Stimulated activated CD8-positive, alpha-beta memory T cell treated with anti-CD3 and anti-CD28 coated beads, Interleukin-12 subunit alpha, Interleukin-12 subunit beta, amount 100 ng/mL, for 4 hours (primary cell): ENCODE data around the gene CST8.

Experiments
- DNase-seq: peaks from one replicate; pipeline ENCODE4 v3.0.0-alpha.2; 2020; ENCODE audit warnings: low read depth

CST8 gene

DNA sequence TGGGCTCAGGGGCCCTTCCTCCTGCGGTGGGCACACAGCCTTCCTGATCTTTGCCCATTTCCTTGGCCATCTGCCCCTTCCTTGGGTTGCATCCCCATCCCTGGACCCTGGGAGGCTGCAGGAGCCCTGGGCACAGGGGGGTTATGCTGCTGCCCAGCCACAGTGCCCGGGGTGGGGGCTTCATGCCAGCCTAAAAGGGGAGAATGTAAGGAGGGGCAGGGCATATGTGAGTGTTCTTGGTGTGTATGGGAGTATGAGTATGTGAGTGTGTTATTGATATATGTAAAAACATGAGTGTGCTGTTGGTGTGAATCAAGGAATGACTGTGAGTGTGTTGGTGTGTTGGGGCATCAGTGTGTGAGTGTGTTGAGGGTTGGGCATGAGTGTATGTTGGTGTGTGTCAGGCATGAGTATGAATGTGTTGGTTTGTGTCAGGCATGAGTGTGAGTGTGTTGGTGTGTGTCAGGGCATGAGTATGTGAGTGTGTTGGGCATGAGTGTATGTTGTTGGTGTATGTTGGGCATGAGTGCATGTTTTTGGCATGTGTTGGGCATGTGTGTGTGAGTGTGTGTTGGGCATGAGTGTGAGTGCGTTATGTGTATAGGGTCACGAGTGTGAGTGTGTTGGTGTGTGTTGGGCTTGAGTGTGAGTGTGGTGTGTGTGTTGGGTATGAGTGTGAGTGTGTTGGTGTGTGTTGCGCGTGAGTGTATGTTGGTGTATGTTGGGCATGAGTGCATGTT is 14.7 kb upstream of the CST8 start:
- DNase-seq = no peak

DNA sequence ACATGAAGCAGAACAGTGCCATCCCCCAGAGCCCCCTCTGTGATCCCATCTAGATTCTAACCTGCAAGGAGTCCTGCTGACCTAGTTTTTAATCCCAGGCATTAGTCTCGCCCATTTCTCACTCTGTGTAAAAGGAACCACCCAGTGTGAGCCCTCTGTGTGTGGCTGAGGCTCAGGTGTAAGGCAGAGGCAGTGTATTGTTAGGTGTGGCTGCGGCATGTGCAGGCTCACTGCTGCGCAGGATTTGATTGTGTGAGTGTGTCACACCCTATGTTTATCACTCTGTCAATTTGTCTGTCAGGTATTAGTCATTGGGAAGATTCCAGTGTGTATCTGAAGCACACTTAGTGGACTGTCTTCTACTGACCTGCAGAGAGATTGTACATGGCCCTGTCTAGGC is 13.7 kb upstream of the CST8 start:
- no peak for DNase-seq

DNA sequence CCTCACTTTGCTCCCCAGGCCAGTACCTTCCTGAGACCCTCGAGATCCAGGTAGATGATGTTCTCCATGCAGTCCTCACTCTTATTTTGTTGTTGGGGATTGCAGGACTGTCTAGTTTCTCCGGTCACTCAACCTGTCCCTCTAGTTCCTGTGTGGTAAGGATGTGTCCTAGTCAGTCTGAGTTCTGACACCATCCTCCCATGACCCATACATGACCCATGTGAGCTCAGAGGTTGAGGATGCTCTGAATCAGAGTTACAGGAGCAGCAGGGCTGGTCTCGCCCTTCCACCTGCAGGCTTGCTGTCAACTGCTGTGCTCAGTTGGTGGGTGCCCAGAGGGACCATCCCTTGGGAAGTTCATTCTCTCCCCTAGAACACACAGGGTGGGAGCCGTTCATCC is 11.9 kb upstream of the CST8 start:
- DNase-seq = no peak

DNA sequence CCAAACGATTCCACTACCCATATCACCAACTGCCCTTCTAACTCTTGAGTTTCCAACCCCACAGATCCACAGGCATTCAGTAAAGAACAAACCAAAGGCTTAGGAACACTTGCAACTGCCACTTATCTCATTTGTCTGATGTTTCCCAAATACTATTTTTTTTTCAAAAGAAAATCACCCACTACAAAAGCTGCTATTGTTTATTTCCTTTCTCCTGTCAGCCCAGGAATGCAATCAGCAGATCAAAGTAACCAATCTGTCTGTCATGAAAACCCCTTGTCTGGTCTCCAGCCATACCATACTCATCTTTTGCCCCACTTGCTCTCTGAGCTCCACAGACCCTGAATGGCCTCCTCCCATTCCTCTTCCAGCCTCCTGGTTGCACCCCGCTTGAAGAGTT is 8.8 kb upstream of the CST8 start:
- no peak for DNase-seq

DNA sequence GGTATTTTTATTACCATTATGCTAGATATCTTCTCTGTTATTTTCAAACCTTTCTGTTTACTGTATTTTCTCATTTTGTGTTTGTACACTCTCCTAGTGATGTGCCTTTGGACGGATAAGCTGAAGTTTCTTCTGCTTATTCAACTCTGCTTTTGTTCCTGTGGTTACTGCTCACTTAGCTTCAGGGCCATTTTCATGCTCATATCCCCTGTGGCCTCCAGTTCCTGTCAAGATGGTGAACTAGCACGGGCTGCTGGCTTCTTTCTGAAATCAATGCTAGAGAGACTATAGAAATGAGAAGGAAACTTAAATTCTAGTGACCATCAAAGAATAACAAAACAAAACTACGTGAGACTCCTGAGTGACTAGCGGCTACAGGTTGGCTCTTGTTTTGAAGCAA is 6.8 kb upstream of the CST8 start:
- DNase-seq = no peak

DNA sequence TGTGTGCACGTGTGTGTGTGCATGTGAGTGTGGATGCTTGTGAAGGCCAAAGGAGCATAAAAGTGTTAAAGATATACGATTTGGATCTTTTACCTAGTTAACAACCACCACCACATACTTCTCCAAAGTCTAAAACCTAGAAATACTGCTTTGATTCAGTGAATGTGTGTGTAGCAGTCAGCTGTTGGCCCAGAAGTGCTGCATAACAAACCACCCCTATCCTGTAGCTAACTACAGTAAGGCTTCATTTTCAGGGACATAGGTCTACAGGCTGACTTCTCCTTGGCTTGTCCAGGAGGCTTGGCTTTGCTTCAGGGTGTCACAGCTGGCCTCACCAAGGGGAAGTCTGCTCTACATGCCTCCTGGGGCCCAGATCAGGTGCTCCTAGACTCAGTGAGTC is 2.4 kb upstream of the CST8 start:
- DNase-seq = no peak

DNA sequence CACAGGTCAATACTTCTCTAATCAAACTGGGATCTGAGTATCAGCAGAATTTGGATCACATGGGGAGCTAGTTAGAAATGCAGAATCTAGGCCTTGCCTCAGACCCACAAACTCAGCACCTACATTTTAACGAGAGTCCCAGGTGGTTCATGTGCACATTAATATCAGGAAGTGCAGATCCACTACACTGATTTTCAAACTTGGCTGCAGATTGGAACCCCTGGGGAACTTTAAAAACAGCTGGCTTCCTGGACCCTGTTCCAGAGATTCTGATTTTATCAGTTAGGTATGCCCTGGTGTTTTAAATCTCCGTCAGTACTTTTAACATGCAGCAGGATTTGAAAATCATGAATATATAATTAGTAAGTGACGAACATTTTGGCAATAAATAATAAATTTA is 1.9 kb upstream of the CST8 start:
- no peak for DNase-seq

DNA sequence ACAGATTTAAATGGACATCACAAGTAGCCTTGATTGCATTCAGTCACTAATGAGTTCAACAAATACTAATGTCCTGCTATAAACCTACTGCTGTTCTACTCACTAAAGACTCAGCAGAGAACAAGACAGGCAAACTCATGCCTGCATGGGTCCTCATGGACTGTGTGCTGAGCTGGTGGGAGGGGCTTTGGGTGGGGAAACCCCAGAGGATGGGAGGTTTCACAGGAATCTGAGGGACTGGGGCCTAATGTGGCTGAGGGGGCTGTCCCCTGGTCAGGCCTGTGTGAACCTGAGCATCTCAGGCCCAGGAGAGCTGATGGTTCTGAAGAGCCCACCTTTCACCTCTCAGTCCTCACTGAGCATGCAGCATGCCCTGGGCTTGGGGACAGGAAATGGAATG is 1.4 kb downstream of the CST8 start:
- no peak for DNase-seq

DNA sequence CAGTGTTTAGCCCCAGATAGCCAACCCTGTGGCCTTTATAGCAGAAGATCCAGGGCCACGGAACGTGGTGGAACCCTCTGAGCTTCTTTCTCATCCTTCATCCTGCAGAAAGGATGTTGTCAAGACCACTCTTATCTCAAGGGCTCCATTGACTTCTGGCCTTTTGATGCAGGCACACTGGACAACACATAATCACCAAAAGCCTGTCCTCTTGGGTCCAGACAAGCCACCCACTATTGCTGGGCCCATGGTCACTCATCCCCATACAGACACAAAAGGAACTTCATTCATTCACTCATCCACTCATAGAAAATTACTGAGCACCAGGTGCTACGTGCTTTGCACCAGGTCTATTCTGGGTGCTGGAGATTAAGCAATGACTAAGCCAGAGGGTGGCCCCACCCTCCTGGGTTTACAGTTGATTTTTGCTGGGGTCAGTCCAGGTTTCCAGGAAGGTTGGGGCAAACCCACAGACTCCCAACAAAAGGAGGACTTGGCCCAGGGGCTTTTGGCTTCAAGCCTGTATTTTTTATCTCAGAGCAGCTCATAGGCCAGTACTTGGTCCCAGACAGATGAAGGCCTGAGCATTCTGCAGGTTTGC is 2.4 kb downstream of the CST8 start:
- no peak for DNase-seq

DNA sequence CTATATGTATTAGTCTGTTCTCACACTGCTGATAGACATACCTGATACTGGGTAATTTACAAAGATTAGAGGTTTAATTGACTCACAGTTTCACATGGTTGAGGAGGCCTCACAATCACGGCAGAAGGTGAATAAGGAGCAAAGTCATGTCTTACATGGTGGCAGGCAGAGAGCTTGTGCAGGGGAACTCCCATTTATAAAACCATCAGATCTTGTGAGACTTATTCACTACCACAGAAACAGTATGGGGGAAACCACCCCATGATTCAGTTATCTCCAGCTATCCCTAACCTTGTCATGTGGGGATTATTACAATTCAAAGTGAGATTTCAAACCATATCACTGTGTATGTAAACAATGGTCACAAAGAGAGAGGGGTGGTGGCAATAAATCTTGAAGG is 6.6 kb downstream of the CST8 start:
- DNase-seq = no peak

DNA sequence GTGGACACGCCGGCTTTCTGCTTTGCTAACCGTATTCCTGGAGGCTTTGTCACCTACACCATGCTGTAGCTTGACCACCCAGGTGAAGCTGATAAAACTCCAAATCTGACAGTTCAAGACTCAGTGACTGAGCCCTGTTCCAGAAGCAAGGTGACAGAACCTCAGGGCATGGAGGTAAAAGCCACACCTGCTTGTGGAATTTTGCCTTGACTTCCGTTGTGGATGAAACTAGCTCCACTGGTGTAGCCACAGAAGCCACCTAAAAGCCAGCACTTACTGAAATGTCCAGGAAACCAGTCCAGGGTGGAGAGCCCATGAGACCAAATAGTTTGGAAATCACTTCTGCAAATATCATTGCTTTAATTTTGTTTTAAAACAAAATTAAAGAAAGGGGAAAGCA is 11.0 kb downstream of the CST8 start:
- no peak for DNase-seq

DNA sequence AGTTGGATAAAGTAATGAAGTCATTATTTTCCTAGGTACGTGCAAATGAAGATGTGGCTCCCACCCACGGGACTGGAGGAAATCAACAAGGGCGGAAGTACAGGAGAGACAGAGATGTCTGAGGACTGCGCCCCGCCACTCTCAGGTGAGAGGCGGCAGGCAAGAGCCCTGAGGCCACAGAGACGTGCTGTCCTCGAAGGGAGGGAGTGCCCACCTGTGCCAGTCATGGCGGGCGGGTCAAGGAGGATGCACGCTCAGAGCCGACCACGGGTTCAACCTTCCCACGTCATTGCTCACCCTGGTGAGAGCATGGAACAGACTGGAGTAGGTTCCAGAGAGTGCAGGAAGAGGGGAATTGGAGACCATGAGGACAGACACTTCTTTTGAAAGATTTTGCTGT is 12.7 kb downstream of the CST8 start:
- no peak for DNase-seq

DNA sequence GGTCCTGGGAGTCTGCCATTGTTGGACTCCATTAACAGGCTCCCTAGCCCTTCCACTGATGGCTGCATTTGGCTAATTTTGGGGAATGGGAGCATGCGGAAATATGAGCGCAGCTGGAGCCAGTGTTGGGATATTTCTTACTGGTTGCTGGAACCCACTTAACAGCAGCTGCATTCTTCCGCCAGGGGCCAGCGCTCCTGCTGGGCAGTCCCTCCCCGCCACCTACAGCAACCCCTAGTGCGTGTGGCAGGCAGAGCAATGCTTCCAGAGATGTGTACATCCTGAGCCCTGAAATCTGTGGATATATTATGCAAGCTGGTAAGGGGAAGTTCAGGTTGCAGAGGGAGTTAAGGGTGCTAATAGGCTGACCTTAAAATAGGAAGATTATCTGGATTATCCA is 16.4 kb downstream of the CST8 start:
- DNase-seq = no peak

DNA sequence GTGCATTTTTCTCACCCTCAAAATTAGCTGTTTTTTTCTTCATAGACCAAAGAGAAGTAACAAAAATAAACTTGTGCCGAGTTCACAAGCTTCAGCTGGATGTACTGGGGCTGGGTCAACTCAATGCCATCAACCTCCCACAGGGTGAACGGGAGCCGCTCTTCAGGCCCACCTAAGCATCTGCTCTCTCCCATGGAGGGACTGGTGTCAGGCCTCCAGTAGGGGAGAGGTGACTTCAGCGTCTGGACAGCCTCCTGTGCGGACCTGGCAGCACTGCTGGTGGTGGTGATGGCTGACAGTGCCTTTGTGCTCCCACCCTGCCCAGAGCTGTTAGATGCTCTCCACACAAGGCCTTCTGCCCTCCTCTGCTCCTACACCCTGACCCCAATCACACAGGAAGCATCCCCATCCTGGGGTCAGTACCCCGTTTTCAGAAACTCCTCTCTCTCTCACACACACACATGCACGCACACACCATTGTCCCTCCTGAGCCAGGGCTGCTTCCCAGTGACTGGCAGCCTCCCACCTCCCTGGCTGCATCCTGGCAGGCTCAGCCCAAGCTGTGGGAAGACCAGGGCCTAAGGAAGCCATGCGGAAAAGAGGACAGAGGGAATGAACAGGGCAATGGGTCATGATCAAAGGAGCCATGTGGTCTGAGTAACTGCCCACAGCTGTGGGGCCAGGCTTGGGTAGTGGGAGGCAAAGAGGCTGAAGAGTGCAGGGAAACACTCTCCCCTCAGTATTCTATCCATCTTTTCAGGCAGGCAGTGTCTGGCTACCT is 17.7 kb downstream of the CST8 start:
- DNase-seq = no peak

DNA sequence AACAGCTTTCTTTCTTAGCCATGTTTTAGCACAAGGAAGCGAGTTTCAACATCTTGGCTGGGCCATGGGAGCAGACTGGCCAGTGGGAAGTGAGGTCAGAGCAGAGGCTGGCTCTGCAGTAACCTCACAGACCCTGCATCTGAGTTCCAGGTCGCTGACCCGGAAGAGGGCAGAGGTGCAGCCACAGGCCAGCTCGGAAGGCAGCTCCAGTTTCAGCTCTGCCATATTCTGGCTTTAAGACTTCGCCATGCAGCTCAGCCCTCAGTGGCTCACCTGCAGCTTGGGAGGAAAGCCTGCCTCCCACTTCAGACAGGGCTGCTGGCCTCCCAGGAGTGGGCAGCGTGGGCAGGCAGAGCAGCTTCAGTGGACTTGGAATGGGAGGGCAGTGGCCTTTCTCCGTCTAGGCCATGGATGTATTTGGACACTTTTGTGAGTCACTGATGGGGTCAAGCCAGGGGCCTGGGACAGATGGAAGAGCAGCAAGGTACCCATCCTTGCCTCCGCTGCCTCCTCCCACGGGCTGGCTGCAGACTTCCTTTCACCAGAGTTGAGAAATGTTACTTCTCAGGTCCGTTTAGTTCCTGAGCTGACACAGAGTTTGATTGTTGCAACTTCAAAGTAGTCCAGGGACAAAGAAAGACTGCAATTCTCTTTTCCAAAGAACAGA is 18.5 kb downstream of the CST8 start:
- DNase-seq = no peak

DNA sequence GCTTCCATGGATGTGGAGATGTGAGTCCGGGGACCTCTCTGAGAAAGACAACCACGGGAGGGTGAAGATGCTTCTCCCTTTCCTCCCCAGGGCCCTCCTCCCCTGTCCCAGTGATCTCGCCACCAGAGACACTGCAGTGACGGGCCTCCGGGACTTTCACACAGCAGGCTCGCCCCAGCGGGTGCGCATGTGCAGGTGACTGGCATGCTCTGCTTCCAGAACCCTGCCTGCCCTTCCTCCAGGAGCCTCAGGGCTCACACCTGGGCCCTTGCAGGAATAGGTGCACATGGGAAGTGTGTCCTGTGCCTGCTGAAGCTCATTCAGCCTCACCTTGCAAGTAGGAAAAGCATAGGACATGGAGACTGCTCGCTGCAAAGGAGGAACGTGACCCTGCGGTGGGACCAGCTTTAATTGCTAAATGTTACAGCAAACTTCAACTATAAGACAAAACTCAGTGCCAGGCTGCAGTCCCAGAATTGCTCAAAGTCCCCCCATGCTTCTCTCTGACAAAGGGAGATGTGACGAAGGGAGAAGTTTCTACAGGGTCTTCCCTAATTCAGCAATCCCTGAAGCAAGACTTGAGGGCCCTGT is 19.2 kb downstream of the CST8 start:
- DNase-seq = no peak

DNA sequence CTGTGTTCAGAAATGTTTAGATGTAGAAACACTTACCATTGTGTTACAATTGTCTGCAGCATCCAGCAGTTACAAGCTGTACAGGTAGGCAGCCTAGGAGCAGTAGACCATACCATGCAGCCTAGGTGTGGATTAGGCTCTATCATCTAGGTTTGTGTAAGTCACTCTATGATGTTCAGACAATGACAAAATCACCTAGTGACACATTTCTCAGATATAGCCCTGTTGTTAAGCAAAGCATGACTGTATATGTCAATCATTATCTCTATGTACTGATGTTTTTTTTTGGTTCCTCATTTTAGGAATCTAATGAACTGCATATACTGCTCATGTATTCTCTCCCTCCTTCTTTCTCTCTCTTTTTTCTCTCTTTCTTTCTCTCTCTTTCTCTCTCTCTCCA is 22.2 kb downstream of the CST8 start:
- DNase-seq = no peak

DNA sequence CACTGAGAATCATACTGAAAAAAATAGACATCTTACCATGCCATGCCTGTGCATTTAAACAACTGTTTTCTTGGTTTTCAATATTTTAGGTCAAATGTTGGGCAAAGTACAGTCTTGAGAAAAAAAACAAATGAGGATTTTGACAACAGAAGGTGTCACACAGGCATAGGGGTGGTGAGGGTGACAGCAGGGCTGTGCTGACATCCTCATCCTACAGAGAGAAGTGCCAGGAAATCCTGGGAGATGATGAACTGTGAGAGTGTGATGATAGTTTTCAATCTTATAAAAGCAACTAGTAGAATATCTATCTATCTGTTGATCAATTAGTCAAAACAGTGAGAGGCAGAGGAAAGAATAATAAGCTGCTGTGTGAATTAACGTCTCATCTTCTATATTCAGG is 23.9 kb downstream of the CST8 start:
- no peak for DNase-seq

DNA sequence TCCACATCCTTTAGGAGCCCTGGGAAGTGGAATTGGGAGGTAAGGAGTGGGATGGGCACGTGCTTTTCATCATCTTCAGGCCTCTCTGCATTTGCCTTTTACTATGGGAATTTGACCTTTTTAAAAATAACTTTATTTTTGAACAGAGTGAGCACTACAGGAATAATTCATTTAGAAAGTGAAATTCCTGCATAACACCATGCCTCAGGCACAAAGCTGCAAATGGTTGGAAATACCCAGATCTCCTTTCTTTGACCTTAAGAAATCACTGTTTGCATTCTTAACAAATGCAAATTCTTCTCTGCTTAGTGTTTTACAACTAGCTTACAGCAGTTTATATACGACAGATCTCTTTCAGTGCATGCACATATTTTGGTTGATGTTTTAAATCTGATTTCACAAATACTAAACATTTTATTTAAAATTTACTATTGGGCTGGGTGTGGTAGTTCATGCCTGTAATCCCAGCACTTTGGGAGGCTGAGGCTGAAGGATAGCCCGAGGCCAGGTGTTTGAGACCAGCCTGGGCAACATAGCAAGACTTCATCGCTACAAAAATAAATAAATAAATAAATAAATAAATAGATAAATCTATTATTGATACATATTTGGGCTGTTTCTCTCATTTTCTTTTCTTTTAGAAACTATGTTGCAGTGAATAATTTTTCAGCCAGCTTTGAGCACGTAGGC is 24.5 kb downstream of the CST8 start:
- DNase-seq = no peak

DNA sequence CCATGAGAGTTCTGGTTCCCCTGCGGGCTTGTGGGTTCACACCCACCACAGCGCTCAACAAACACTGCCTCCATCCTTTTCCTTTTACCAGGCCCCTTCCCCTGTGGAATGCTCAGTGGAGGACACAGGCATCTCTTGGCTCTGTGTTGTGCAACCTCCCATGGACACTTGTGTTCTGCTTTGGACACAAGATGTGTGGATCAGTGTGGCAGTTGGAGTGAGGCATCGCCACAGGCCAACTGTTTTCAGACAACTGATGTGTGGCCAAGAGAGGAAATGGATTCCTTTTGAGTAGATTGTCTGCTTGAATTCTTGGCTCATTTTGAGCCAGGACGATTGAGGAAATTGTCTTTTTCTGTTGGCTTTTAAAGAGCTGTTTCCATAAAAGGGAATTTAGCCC is 26.8 kb downstream of the CST8 start:
- no peak for DNase-seq

DNA sequence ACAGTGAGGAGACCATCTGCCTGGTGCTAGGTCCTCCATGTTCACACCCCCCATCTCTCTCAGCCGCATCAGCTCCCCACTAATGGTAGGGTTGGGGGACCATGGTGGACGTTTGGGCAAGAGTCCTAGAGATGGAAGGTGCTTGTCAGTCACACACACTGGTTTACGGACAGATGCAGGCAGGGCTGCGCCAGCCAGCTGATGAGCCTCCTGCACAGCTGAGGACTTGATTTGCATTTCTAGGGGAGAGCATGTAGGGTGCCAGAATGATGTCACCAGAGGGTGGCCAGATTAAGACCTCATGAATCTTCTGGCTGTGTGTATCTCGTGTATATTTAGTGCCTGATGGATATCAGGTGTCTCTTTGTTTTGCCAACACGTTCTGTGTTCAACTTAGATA is 28.6 kb downstream of the CST8 start:
- no peak for DNase-seq

DNA sequence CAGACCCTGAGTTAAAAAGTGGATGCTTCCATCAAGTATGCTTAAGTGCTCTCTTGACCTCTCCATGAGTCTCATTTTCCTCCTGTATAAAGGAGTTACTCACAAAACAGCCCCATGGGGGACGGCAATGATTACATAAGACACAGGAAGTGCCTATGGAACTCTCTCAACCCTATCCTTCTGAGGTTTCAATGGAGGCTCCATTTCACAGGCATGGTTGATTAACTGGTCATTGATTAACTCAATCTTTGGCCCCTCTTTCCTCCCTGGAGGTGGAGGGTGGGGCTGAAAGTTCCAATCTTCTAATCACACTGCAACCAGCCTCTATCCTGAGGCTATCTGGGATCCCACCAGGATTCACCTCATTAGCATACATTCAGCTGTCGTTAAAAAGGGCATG is 29.3 kb downstream of the CST8 start:
- no peak for DNase-seq
